ENCODE measurements around the gene RBM18.

RBM18 gene

DNA sequence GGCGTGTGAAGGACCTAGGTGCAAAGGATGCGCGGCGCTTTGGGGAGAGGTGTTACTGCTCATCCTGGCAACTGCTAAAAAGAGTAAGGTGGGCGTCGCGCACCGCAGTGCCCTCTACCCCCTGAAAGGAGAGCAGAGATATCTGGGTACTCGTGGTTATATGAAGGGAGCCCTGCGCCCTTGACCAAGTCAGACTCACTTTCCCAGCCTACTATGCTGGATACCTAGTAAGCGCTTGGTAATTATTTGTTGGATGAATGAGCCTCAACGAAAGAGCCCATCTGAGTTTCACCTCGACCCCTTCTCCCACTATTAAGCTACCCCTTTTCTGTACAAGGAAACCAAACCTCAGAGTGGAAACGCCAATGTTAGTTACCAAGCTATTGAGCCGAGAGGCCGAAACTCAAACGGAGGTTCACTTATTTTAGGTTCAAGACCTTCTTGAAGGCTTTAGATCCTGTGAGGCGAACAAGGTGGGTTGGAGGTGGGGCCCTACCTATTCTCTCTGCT is 43.9 kb downstream of the RBM18 start:
- DNase-seq: peak; percentile 73

DNA sequence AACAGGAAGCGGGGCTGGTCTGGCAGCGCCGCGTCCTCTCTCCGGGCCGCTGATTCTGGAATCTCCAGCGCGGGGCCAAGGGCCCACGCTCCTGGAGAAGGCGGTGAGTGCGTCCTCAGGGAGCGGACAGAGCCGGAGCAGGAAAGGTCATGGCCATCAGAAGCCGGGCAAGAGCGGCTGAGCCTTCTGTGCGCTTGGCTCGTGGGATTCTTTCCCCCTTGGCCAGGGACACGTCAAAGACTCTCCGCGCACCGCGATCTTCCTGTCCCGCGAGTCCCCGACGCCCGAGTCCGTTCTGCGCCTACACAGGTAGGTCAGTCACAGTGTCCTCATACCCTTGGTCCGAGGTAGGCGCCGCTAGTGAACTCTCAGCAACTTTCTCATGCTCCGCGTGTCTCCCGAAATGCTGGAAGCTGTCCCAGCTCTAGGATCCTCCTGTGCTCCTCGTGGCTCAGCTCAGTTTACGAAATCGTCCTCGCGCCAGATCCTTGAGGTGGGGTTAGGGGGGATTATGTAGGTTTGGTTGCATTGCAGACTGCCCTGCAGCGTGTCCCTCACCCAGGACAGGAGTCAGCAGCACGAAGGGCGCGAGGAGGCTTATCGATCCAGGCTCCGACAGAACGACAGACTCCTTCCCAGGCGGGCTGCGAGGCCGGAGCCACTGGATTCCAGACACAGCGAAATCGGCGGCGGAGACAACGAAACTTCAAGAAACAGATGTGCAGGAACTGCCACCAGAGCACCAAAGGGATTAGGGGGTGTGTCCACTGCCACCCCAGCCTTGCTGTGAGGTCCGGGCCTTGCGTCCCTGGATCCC is 44.6 kb downstream of the RBM18 start:
- DNase-seq: peak; percentile 86

DNA sequence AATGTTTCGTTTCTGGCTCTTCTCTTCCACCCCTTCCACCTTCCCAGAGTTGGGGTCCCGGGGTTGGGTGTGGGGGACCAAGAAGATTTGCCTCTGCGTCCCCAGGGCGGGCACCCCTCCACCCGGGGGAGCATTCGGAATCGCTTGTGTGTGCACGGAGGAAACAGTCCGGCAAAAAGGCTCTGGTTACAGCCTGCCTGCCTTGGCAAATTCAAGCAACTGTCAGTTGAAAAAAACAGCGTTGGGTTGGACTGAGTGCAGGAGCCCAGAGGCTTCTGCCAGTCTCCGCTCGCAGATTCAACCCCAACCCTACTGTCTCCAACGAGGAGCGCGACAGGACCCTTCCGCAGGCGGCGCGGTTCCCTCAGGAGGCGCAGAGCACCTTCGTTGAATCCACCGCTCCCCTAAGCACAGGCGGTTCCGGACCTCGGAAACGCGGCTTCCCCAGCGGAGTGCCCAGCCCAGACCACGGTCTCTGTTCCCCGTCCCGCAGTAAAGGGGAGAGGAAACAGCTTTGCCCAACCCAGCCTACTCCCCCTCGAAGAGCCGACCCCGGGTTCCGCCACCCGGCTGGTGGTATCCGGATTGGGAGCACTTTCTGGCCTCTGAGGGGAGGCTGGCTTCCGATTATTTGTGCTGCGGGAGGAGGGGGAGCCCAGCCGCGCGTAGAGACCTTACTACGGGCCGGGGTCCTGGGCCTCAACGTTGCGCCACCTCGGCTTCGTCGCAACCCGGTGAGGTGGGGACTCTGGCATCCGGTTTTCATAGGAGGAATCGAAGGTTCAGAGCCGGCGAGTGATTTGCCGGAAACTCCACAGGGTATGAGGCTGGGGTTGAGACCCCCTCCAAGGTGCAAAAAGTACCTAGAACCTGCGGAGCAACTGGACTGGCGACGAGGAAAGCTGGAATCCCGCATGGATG is 45.4 kb downstream of the RBM18 start:
- peak; percentile 61 for DNase-seq

DNA sequence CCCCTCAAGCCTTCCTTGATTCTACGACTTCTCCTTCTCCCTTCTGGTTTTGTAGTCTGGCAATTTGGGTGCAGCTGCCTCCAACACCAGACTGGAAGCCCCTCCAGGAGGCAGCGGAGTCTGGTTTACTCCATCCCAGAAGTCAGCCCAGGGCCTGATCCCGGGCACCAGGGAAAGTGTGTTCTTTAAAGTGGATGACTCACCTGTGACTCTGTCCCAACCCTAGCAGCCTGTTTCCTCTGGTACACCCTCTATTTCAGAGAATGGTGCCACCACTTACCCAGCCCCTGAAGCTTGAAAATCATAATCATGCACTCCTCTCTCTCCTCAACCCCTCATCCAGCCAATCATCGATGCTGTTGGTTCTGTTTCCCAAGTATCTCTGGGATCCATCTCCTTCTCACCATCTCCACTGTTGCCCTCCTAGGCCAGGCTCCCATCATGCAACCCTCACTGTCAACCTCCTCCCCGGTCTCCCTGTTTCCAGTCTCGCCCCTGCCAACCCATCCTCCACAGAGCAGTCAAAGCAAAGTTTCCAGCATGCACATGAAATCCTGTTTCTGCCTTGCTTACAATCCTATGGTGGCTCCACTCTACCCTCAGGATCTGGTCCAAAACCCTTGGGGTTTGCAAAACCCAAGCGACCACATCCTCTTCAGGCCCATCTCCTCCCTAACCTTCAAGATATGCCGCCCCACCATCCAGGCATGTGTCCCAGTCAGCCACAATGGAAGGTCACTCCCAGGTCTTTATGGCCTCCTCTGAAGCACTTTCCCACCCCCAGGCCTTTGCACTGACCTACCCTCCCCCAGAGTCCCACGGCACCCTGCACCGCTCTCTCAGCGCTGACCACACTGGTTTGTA is 46.3 kb downstream of the RBM18 start:
- no peak for DNase-seq

DNA sequence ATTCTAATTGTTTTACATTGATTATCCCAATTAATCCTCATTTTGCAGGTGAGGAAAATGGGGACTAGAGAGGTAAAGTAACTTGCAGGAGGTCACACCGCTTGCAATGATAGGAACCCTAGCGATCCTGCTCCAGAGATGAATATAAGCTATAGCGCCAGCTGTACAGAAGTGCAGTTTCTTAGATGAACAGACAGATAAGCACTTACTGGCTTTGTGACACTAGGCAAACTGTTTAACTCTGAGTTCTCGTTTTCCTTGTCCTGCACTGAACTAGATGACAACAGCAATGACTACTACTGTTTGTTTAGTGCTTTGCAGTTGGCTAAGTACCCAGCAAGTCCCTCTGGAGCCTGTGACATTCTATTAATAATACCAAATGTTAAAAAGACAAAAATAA is 47.0 kb downstream of the RBM18 start:
- peak; percentile 52 for DNase-seq

DNA sequence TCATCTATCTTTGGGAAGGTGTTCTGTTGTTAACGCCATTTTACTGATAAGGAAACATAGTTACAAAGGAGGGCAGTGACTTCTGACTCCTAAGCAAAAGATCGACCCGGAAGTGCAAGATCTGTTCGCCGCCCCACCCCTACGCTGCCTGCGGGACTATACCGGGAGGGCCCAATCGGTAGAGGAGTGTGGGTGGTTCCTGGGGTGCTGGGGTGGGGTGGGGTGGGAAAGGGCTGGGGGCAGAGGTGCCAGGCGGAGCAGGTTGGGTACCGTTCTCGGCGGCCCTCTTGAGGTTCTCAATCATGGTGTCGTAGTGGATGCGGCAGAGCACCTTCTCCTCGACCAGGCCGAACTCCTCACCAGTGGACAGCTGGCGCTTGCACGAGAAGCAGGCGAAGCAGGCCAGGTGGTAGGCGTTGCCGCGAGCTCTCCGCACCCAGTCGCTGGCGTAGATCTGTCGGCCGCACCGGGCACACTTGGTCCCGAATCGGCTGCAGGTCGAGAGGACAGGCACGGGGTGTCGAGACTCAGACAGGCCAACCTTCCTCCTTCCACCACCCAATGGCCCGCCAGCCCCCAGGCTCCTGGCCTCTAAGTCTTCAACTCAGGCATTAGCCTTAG is 47.7 kb downstream of the RBM18 start:
- no peak for DNase-seq

DNA sequence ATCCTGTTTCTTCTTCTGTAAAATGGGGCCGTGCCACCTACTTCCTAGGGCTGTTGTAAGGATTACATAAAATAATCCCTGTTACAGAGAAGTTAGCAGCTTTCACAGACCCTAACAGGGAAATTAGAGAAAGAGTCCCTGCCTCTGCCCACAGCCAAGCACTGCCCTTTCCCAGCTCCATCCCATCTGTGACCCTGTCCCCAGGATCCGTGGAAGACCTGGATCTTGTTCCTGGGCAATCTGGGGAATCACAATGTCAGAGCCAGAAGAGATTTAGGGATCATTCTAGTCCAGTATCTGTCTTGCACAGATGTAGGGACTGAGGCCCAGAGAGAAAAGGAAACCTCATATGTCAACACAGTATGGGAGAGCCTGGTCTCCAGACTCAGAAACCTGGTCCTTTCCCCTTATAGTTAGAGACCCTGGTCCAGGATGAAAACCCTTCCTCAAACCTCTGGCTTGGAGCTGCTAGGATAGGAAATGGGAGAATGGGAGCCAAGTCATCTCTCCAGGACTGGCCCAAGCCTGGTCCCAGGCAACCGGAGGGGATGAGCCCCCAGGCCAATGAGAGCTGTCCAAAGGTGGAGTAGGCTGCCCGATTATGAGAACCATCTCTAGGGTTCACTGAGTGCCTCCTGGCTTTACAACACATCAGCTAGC is 48.4 kb downstream of the RBM18 start:
- DNase-seq: no peak

DNA sequence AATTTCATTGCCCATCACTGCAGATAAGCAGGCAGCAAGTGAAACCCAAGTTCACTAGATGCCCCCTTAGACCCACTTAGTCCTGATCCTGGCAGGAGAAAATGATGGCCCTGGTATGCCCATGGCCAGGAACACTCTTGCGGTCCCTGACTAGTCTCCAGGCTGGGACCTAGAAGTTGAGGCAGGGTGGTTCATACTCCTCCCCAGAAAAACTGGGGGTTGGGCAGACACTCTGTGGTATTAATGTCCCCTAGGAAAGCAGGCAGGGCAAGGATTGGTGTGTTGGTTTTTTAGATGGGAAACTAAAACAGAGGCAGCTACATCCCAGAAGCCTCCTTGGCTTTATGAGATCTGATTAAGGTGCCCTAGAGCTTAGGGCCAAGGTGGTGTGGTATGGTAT is 49.0 kb downstream of the RBM18 start:
- no peak for DNase-seq

DNA sequence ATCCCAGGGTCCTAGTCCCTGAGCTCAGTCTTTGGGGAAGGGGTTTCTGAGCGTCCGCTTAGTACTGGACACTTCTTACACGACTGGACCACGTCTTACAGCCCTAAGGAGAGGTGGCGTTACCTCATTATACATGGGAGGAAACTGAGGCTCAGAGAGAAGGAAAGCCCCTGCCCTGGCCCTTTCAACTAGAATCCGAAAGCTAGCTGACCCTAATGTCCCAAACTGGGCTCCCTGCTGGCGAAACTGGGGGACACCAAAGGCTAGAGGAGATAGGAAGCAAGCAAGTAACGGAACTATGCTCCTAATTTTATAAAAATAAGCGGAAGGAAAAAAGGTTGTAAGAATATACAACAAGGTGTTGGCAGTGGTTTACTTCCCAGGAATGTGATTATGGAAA is 50.1 kb downstream of the RBM18 start:
- DNase-seq: no peak

DNA sequence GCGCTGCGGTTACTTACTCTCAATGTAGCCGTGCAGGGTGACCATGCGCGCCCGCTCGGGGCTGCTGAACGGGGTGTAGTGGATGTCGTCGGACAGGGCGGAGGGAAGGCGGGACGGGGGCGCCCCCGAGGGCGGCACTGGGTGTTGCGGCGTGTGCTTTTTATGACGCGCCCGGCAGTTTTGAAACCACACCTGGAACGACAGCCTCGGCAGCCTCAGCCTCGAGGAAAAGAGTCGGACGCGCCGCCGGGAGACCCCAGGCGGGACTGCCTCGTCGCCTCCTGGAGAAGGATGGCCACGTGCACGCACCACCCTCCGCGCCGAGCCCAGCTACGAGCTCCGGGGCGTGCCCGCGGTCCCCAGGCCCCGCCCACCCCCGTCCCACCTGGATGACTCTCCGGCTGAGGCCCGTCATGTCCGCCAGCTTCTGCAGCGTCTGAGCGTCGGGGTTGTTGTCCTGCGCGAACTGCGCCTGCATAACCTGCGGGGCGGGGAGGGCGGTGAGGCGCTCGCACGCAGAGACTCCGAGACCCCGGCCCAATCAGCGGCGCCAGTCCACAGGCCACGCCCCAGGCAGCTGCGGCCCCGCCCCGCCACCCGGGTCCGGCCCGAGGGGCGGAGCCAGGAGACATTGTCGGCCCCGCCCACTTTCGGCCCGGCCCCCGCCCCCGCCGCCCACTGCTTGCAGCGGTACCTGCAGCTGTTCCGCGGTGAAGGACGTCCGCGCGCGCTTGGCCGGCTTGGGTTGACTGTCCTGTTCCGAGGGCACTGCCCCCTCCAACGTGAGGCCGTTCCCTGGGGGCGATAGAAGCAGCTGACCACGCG is 50.8 kb downstream of the RBM18 start:
- DNase-seq: peak; percentile 86

DNA sequence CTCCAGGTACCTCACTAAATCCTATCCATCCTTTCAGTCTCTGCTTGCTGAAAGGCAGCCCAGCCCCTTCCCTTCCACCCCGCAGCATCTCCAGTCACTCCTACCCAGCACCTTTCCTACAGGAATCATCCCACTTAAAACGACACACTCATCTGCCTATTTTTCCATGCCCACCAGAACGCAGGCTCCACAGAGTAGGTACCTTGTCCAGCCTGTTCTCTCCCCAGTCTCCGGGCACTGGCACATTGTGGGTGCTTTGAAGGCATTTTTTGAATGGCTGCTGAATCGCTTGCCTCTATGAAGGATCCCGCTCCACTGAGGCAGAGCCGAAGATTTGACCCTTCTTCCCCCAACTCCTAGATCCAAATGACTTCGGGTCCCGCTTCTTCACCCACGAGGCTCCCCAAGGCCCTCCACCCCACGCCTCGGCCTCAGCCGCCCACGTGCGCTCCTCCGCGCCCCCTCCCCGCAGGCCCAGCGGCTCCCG is 51.5 kb downstream of the RBM18 start:
- DNase-seq: no peak

DNA sequence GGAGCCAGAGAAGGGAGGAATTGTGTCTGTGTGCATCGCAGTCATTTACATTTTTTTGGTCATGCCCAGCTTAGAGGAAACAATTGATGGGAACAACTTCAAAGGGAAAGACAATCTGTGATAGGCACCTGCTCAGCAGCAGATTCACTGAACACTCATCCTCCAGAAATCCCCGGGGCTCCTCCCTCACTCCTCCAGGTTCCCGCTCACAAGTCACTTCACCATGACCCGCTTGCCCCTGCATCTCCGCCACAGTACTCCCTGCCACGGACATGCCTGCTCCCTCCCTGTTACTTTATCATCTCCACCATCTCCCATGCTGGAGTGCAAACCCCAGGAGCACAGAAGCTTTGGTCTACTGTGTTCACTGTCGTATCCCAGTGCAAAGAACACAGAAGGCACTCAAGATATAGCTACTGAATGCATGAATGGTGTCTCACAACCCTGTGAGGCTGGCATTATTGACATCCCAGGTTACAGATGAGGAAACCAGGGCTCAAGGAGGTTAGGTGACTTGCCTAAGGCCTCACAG is 52.1 kb downstream of the RBM18 start:
- DNase-seq: no peak

DNA sequence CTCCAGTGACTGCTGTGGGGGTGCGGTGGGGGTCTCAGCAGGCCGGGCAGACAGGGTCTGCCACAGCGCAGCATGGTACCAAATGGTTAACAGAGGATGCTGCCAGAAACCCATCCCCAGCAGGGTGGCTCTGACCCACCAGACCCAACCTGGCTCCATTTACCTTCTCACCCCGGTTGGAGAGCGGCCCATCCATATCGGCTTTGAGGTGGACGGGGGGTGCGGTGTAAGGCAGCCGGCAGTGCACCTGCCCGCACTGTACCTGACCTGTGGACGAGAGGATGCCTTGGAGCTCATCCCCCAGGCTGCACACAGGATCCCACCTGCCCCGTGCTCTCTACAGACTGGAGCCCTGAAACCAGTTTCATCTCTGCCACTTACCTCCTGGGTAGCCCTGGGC is 55.2 kb downstream of the RBM18 start:
- DNase-seq: no peak

DNA sequence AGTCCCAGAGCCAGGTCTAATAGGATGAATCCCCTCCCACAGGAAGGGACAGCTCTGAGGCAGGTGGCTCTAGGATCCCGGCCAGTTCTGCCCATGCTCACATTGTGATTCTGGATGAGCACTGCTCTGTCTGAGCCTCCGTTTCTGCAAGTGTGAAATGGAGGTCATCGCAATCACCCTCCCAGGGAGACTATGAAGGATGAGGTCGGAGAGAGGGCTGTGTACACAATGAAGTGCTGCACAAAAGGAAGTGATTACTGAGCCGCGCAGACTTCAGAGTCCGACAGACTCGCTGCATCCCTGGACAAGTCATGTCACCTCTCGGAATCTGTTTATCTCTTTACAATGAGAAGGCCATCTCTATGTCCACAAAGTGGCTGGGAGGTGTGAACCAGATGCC is 57.5 kb downstream of the RBM18 start:
- DNase-seq: no peak

DNA sequence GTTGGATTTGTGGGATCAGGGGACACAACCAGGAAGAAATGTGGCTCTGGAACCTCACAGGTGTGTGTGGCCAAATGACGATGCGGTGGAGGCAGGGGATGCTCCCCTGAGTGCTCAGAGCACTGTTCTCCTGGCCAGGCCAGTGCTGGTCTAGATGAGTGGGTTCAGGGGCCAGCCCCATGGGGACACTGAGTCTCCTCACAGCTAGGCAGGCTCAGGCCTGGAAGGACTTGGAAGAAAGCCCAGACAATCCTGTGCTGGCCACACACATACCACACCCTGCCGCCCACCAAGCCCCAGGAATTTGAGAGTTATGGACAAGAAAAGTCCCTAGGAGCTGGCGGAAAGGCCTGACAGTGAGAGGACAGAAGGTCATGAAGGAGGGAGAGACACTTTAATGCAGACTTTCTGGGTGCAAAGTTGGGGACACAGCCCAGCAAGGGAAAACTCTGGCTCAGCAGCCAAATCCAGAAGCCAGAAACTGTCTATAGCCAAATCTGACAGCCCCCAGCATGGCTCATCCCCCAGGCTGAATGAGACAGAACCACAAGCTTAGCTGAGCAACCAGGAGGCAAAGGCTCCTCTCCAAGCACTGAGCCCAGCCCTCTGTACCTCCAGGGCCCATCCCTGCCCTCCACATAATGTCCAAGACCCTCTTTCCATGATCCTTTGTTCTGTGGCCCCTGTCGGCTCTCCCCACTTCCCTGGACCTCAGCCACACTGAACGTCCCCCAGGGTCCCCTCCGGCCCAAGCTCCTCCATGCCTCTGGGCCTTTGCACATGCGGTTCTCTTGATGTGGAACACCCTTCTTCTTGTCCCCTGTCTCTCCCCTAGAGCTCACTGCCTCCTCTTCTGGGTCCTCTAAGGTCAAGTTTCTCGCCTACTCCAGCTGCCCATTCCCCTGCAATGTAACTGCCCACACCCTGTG is 58.3 kb downstream of the RBM18 start:
- peak; percentile 25 for DNase-seq

DNA sequence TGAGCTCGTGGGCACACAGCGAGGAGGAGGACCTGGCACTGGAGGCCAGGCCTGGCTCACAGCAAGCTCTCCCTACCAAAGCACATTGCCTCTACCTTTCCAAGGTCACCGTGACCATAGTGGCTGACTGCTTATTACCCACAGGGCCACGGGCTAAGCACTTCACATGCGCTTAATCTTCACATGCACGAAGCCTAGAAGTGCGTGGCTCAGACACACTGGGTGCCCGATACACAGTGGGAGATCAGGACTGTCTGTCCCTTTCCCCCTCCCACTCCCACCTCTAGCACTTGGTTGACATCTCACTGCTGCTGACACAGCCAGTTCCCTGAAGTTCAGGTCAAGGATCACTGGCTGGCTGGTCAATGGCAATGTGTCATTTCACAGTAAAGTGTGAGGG is 59.5 kb downstream of the RBM18 start:
- no peak for DNase-seq

DNA sequence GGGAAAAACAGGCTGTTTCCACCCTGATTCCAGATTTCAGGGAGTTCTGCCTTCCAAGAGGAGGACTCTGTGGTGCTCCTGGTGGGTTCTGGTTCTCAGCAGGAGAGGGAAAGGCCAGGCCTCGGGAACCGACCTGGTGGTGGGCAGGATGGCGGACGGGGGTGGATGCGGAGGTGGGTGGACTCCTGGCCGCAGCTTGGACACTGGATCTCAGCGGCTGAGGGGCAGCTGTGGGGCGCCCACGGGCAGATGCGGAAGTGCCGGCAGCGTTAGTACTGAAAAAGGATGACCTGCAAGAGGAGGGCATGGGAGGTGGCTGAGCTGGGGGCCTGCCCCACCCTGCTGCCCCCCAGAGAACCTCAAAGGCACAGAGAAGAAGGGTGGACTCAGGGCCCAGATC is 60.1 kb downstream of the RBM18 start:
- DNase-seq: no peak

DNA sequence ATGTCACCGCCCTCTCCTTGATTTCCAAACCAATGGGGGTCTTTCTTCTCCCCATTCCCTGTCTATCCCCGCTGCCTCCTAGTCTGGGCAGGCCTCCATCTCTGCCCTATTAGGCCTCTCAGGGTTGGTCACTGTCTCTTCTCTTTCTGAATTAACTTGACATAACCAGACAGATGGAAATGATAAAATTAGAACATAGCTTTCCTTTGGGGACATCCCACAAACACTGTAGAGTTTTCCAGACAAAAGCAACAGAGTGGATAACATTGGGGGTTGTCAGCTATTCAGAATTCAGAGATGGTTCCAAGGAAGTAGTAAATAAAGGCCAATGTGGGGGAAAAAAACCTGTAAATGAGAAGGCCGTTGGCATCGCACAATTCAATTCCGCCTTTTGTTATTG is 60.6 kb downstream of the RBM18 start:
- DNase-seq: peak; percentile 22

DNA sequence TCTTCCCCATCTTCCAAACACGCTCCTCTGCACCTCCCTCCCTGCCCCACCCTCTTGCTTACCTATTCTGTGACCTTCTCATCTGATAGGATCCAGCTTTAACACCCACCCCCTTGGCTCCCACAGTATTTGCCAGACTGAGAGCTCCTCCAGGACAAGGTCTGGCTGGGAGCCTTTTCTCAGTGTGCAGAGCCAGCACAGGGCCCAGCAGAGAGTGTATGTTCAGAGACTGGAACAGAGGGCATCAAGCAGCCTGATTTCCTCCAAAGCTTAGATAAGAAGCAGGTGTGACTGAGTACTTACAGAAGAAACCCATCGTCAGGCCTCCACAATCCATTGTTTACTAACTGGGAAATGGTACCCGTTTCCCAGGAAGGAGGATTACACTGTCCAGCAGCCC is 62.5 kb downstream of the RBM18 start:
- DNase-seq: no peak
